Left ventricle myocardium inferior (tissue), 1 donor: ENCODE measurements around the gene PPP1R14C. TPM values are rescaled to one million over a fixed set of nuclear protein-coding genes. Genes with fewer than 3 reads are reported as not detected.
A peak's percentile ranks its signal among the peaks of the same experiment; 100 is the strongest.

Source experiments
- DNase-seq: peaks from one replicate; pipeline ENCODE4 v3.0.0-alpha.2; 2020
- H3K27ac ChIP-seq: fragments of 200-600 bp; replicated peaks from 2 replicates; pipeline ENCODE4 v1.8.0; 2021
- H3K27me3 ChIP-seq: fragments of 200-600 bp; 2 replicates; pipeline ENCODE4 v1.8.0; 2021; ENCODE audit warnings: low read depth
- H3K36me3 ChIP-seq: fragments of 200-600 bp; 2 replicates; pipeline ENCODE4 v1.8.0; 2021
- H3K4me1 ChIP-seq: fragments of 200-600 bp; 2 replicates; pipeline ENCODE4 v1.8.0; 2021
- H3K4me3 ChIP-seq: fragments of 200-600 bp; 2 replicates; pipeline ENCODE4 v1.8.0; 2021; ENCODE audit warnings: mild to moderate bottlenecking, moderate library complexity
- H3K9me3 ChIP-seq: fragments of 200-600 bp; replicated peaks from 2 replicates; pipeline ENCODE4 v1.8.0; 2021
- CTCF ChIP-seq: fragments of 200-600 bp; IDR thresholded peaks from 2 replicates; pipeline ENCODE4 v1.8.0; 2021; ENCODE audit warnings: antibody characterized with exemption, mild to moderate bottlenecking, borderline replicate concordance
- intact Hi-C: fragments of 100-400 bp; cut with micrococcal nuclease; formaldehyde crosslinking; loops from one replicate; pipeline ENCODE4 v1.11.0; 2022
- total RNA-seq: library from RNA; stranded (reverse); fragmentation: NEBNext Ultra II Directional; extraction: Animal tissue kit (Norgen Biotek cat#: 25700); gene quantifications from one replicate; pipeline ENCODE4 v1.2.1, GENCODE V29; 2021
- donor health status: DM: no; HTN: yes; CAD: no; lungs with severe emphysema.

PPP1R14C gene
- total RNA-seq, 1 donor from 2014 or later = 116 TPM

- no peak for TF ChIP-seq CTCF
- intact Hi-C loops = no loop called here
These were observed 54.3 kb downstream of the PPP1R14C start for GRCh38 chr6:150196942-150197745.

GRCh38 chr6:150198532-150198931, 55.7 kb downstream of the PPP1R14C start:
- H3K9me3 ChIP-seq = no peaks in the 10 kb centered on the region
- peaks cover 5% of the 10 kb centered on the region for H3K27me3 ChIP-seq
- H3K27ac ChIP-seq = no peak overlapping the region
- intact Hi-C loops = no loop called here
- H3K36me3 ChIP-seq = no peaks in the 10 kb centered on the region
- no peak for TF ChIP-seq CTCF
- DNase-seq = no peak
- no peak overlapping the region for H3K4me3 ChIP-seq
- H3K4me1 ChIP-seq = peaks cover 66% of the 10 kb centered on the region

More at GRCh38 chr6:150196942-150197745, 54.3 kb downstream of the PPP1R14C start:
- Histone ChIP-seq H3K4me3 (no peak overlapping the region), H3K4me1 (peaks cover 54% of the 10 kb centered on the region), H3K27ac (peak overlapping the region; percentile 44), H3K36me3 (no peaks in the 10 kb centered on the region), H3K27me3 (peaks cover 10% of the 10 kb centered on the region), H3K9me3 (no peaks in the 10 kb centered on the region)
- DNase-seq = no peak

GRCh38 chr6:150199241-150199640, 56.4 kb downstream of the PPP1R14C start:
- DNase-seq = no peak
- Histone ChIP-seq H3K4me1 (peaks cover 68% of the 10 kb centered on the region), H3K27ac (no peak overlapping the region), H3K9me3 (no peaks in the 10 kb centered on the region), H3K36me3 (no peaks in the 10 kb centered on the region), H3K4me3 (no peak overlapping the region), H3K27me3 (peaks cover 5% of the 10 kb centered on the region)
- no peak for TF ChIP-seq CTCF
- intact Hi-C loops = no loop called here

GRCh38 chr6:150200428-150201100, 57.7 kb downstream of the PPP1R14C start:
- no peak for TF ChIP-seq CTCF
- peaks cover 5% of the 10 kb centered on the region for H3K27me3 ChIP-seq
- no peak overlapping the region for H3K4me3 ChIP-seq
- intact Hi-C loops = no loop called here
- no peaks in the 10 kb centered on the region for H3K36me3 ChIP-seq
- peaks cover 73% of the 10 kb centered on the region for H3K4me1 ChIP-seq
- no peak overlapping the region for H3K27ac ChIP-seq
- DNase-seq = no peak
- H3K9me3 ChIP-seq = no peaks in the 10 kb centered on the region

GRCh38 chr6:150201285-150201684, 58.4 kb downstream of the PPP1R14C start:
- no peaks in the 10 kb centered on the region for H3K9me3 ChIP-seq
- no peaks in the 10 kb centered on the region for H3K36me3 ChIP-seq
- peaks cover 5% of the 10 kb centered on the region for H3K27me3 ChIP-seq
- H3K4me3 ChIP-seq = no peak overlapping the region
- H3K27ac ChIP-seq = no peak overlapping the region
- TF ChIP-seq CTCF = no peak
- peaks cover 68% of the 10 kb centered on the region for H3K4me1 ChIP-seq
- no peak for DNase-seq
- intact Hi-C loops = no loop called here
